BLaER1 (cell line): ENCODE results near the gene ZNRF1.

Experiments
- H3K27ac ChIP-seq: shearing (Covaris generic); formaldehyde crosslinking; 2 replicates; pipeline ENCODE4 v1.8.1; 2022
- H3K27me3 ChIP-seq: shearing (Covaris generic); formaldehyde crosslinking; 2 replicates; pipeline ENCODE4 v1.8.1; 2022
- H3K36me3 ChIP-seq: shearing (Covaris generic); formaldehyde crosslinking; 2 replicates; pipeline ENCODE4 v1.8.1; 2022
- H3K4me1 ChIP-seq: shearing (Covaris generic); formaldehyde crosslinking; 2 replicates; pipeline ENCODE4 v1.8.1; 2022
- H3K4me2 ChIP-seq: shearing (Covaris generic); formaldehyde crosslinking; 2 replicates; pipeline ENCODE4 v1.8.1; 2022
- H3K4me3 ChIP-seq: shearing (Covaris generic); formaldehyde crosslinking; 2 replicates; pipeline ENCODE4 v1.8.1; 2022
- H3K9ac ChIP-seq: shearing (Covaris generic); formaldehyde crosslinking; 2 replicates; pipeline ENCODE4 v1.8.1; 2022
- H3K9me3 ChIP-seq: shearing (Covaris generic); formaldehyde crosslinking; 2 replicates; pipeline ENCODE4 v1.8.1; 2022
- H4K20me1 ChIP-seq: shearing (Covaris generic); formaldehyde crosslinking; 2 replicates; pipeline ENCODE4 v1.8.1; 2022
- Cebpa-rat ChIP-seq: shearing (Covaris generic); IDR thresholded peaks from 2 replicates; pipeline ENCODE4 v1.8.1; 2022

ZNRF1 gene

DNA sequence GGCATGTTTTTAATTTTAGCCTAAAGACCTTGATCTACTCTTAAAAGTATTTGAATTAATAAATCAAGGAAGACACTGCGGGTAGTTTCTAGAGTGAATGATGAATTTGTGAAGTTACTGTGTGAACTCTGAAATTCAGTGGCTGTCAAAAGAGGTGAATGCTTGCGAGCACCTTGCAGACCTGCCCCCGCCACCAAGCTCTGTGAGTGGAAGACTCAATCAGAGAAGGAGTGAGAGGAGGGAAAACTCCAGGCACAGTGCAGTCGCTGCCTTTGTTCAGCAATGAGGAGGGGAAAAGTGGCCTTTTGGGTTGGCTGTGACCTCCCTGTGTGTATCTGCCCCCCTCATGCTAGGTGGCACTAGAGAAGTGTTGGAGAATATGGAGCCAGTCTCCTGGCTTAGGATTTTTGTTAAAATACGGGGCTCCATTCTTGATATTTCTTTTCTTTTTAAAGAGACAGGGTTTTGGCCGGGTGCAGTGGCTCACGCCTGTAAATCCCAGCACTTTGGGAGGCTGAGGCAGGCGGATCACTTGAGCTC, 64.8 kb downstream of the ZNRF1 start:
- Histone ChIP-seq H3K27ac (peak overlapping the region; percentile 72), H3K4me3 (peak overlapping the region; percentile 9; the same call in 1 of the 2 replicates), H3K9me3 (no peaks in the 10 kb centered on the region), H4K20me1 (peaks cover 100% of the 10 kb centered on the region), H3K9ac (peak overlapping the region; percentile 31; the same call in 1 of the 2 replicates), H3K4me2 (peak overlapping the region; percentile 72), H3K27me3 (no peaks in the 10 kb centered on the region), H3K4me1 (peaks cover 100% of the 10 kb centered on the region), H3K36me3 (peaks cover 35% of the 10 kb centered on the region)
- no peak for TF ChIP-seq Cebpa-rat

DNA sequence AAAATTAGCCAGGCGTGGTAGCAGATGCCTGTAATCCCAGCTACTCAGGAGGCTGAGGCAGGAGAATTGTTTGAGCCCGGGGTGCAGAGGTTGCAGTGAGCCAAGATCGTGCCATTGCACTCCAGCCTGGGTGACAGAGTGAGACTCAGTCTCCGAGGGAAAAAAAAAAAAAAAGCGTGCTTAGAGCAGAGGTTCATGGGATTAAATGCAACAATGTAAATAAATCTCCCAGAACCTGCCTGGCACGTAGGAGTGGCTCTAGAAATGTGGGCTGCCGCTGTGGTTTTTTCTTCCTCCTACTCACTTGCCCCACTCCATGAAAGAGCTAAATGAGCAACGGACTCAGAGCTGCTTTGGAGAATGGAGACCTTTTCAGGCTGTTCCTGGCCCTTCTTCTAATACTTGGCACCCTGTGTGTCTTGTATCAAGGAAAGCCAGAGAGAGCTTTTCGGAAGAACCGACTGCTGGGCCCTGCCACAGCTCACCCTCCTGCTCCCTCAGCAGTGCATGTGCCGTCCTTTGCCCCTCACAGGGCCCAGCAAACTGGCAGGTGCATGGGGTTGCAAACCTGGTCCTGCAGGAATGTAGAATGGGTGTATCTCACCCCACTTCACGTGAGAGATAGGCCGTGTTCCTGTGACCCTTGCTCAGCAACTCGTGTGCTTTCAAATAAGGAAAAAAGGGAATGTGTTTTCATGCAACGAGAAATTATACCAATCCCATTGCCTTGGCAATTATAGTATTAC, 65.8 kb downstream of the ZNRF1 start:
- H4K20me1 ChIP-seq = peaks cover 93% of the 10 kb centered on the region
- no peaks in the 10 kb centered on the region for H3K9me3 ChIP-seq
- peak overlapping the region; percentile 31; the same call in 1 of the 2 replicates for H3K9ac ChIP-seq
- peaks cover 100% of the 10 kb centered on the region for H3K4me1 ChIP-seq
- H3K4me2 ChIP-seq = peak overlapping the region; percentile 72
- H3K27me3 ChIP-seq = no peaks in the 10 kb centered on the region
- H3K27ac ChIP-seq = peak overlapping the region; percentile 72
- H3K4me3 ChIP-seq = 0 out of 2 replicates have a peak overlapping the region, but pooled peaks have one; percentile 9
- peaks cover 38% of the 10 kb centered on the region for H3K36me3 ChIP-seq
- TF ChIP-seq Cebpa-rat = no peak

DNA sequence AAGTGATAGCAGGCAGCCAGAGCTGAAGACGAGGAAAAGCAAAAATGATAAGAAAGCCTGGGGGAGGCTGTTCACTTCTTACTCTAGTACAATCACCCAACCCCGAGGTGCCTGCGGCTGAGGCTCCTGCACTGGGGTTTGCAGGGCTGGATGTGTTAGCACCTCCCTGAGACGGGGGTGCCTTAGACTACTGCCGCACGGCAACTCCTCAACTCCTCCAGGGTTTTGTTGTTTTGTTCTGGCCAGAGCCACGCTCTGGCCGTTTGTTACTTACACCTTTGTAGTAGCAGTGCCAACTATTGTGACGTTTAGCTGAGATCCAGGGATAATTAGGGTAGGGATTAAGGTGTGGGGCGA, 66.3 kb downstream of the ZNRF1 start:
- Histone ChIP-seq H3K27ac (peak overlapping the region; percentile 72), H3K4me1 (peaks cover 100% of the 10 kb centered on the region), H3K9ac (no peak overlapping the region), H3K9me3 (no peaks in the 10 kb centered on the region), H3K36me3 (peaks cover 38% of the 10 kb centered on the region), H3K4me2 (peak overlapping the region; percentile 72), H3K4me3 (no peak overlapping the region), H3K27me3 (no peaks in the 10 kb centered on the region), H4K20me1 (peaks cover 87% of the 10 kb centered on the region)
- TF ChIP-seq Cebpa-rat = no peak

DNA sequence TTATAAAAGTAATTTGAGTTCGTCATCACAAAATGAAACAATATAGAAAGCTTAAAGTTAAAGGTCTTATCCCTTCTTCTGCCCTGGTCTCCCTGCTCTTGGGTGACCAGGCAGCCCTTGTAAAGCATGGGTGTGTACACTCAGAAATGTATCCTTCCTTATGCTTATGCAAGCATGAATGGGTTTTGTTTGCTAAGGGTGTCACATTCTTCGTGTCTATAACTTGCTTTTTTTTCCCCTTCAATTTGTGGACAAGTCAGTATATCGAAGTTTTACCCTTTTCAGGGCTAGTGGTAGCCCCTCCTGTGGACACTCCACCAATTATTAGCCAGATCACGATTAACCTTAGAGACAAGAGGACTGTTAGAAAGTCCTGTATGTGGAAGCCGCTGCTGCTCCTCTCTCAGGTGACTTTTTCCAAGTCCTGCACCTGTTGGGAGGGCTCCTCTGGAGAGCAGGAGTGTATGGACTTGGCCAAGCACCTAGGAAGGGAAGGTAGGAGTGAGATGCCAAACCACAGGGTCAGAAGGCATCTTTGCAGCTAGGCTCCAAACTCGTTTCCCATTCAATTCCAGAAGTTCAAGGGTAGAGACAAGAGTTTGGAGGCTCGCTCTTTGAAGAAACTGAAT, 66.8 kb downstream of the ZNRF1 start:
- Histone ChIP-seq H3K4me1 (peaks cover 100% of the 10 kb centered on the region), H3K4me2 (peak overlapping the region; percentile 72), H3K36me3 (peaks cover 38% of the 10 kb centered on the region), H3K9ac (no peak overlapping the region), H3K4me3 (no peak overlapping the region), H3K9me3 (no peaks in the 10 kb centered on the region), H3K27me3 (no peaks in the 10 kb centered on the region), H3K27ac (peak overlapping the region; percentile 72), H4K20me1 (peaks cover 82% of the 10 kb centered on the region)
- no peak for TF ChIP-seq Cebpa-rat

DNA sequence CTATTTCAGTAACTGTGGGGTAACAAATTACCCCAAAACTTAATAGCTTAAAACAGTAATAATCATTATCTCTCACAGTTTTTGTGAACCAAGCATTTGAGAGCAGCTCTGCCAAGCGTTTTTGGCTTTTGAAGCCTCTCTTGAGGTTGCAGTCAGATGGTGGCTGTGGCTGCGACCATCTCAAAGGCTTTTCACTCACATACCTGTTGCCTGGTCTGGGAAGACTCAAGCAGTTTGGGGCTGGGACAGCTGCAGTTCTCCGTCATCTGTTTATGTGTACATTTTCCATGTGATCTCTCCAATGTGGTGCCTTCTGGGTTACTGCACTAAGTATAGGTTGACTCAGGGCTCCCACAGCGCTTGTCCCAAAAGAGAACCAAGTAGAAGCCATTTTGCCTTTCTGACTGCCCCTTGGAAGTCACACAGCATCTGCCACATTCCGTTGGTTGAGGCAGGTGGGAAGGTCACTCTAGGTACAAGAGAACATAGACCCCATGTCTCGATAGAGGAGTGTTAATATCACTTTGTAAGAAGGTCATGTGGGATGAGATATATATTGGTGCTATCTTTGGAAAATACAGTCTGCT, 68.1 kb downstream of the ZNRF1 start:
- H3K9me3 ChIP-seq = no peaks in the 10 kb centered on the region
- H3K27me3 ChIP-seq = no peaks in the 10 kb centered on the region
- H3K4me1 ChIP-seq = peaks cover 100% of the 10 kb centered on the region
- H3K36me3 ChIP-seq = peaks cover 44% of the 10 kb centered on the region
- no peak overlapping the region for H3K4me3 ChIP-seq
- no peak overlapping the region for H3K27ac ChIP-seq
- no peak overlapping the region for H3K9ac ChIP-seq
- peak overlapping the region; percentile 59 for H3K4me2 ChIP-seq
- TF ChIP-seq Cebpa-rat = no peak
- peaks cover 80% of the 10 kb centered on the region for H4K20me1 ChIP-seq

DNA sequence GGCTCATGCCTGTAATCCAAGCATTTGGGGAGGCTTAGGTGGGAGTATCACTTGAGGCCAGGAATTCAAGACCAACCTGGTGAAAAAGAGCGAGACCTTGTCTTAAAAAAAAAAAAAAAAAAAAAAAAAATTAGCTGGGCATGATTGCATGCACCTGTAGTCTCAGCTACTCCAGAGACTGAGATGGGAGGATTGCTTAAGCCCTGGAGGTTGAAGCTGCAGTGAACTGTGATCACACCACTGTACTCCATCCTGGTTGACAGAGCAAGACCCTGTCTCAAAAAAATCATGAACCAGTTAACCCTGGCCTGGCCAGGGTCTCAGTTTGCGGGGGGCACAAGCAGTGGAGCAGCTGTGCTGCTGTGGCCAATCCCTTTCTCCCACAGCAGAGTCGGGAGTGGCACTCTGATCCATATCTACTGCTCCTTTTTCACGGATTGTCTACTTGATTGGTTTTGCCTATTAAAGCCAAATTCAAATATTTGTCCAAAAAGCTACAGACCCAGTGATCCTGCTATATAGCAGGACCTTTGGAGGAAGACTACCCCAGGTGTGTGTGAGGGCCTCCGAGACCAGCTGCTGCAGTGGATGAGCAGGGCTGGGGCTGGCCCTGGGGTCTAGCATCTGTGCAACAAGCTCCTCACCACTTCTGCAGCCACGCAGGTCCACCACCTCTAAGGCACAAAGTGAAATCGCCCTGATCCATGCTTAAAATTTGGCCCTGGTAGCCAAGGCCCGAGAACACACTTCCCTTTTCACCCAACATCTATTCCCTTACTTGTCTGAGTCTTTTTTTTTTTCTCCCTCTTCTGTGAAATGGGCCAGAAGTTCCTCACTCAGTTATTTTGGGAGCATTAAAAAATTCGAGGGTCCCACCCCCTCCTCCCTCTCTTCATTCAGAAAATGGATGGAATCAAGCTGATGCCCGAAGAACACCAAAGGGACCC, 69.5 kb downstream of the ZNRF1 start:
- no peaks in the 10 kb centered on the region for H3K9me3 ChIP-seq
- H3K27ac ChIP-seq = peak overlapping the region; percentile 48; the same call in 1 of the 2 replicates
- no peak overlapping the region for H3K9ac ChIP-seq
- H4K20me1 ChIP-seq = peaks cover 80% of the 10 kb centered on the region
- H3K36me3 ChIP-seq = peaks cover 33% of the 10 kb centered on the region
- H3K4me3 ChIP-seq = no peak overlapping the region
- H3K4me2 ChIP-seq = peak overlapping the region; percentile 59
- TF ChIP-seq Cebpa-rat = no peak
- no peaks in the 10 kb centered on the region for H3K27me3 ChIP-seq
- peaks cover 100% of the 10 kb centered on the region for H3K4me1 ChIP-seq

DNA sequence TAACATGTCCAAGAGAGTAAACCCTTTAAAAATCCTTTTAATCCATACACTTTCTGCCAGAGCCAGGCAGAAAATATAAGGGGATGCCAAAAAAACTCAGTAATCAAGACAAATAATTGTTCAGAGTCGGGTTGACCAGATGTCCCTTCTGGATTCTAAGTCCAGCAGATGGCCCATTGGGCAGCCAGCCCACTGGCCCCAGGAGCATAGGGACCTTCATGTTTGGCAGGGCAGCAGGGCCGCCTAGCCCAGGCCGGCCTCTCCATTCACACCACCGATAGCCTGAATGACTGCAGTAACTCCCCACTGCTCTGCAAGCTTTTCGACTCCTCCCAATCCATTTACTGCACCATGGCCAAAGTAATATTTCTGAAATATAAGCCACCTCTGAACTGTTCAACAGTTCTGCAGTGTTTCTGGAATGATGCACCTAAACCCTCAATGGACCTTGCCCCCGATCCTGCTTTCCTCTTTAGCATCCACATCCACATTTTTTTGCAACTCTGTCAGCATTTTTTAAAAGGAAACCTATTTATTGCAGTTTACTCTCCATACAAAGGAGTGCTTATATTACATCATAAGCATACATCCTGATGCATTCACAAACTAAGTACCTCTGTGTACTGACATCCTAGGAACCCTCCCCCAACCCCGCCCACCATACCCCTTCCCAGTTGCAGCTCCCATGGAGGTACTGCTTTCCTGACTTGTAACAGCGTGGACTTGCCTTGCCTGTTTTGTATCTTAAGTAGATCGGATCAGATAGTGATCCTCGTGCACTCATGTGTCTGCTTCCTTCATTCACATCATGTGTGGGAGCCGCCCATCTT, 71.4 kb downstream of the ZNRF1 start:
- Histone ChIP-seq H4K20me1 (peaks cover 72% of the 10 kb centered on the region), H3K9ac (no peak overlapping the region), H3K4me3 (no peak overlapping the region), H3K4me2 (peak overlapping the region; percentile 20; the same call in 1 of the 2 replicates), H3K36me3 (peaks cover 33% of the 10 kb centered on the region), H3K4me1 (peaks cover 97% of the 10 kb centered on the region), H3K9me3 (no peaks in the 10 kb centered on the region), H3K27me3 (no peaks in the 10 kb centered on the region), H3K27ac (peak overlapping the region; percentile 29; the same call in 1 of the 2 replicates)
- TF ChIP-seq Cebpa-rat = no peak

DNA sequence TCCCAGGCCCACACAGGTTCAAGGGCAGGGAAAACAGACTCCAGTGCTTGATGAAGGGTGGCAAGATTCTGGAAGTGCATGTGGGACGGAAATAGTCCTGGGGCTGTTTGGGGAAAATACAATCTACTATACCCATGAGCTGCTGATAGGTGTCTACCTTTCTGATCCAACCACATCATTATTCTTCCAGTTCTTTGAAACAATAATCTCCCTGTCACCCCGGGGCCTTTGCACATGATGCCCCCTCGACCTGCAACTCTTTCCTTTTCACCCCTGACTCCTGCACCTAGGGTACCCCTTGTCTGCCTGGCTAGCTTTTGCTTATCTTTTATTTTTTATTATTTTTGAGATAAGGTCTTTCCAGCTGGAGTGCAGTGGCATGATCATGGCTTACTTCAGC, 72.8 kb downstream of the ZNRF1 start:
- TF ChIP-seq Cebpa-rat = no peak
- Histone ChIP-seq H3K9me3 (no peaks in the 10 kb centered on the region), H3K4me3 (no peak overlapping the region), H3K36me3 (peaks cover 27% of the 10 kb centered on the region), H4K20me1 (peaks cover 58% of the 10 kb centered on the region), H3K4me2 (peak overlapping the region; percentile 92), H3K27me3 (no peaks in the 10 kb centered on the region), H3K4me1 (peaks cover 95% of the 10 kb centered on the region), H3K27ac (peak overlapping the region; percentile 88), H3K9ac (no peak overlapping the region)
